GM21576 (cell line): Measurements from ENCODE around the gene NT5E.

Experiments
- ATAC-seq: cut with Tn5 transposase; IDR thresholded peaks from one replicate; pipeline ENCODE4 v1.9.1; 2021; ENCODE audit warnings: mild to moderate bottlenecking, moderate library complexity; ENCODE audit not compliant: unreplicated experiment

The NT5E gene

DNA sequence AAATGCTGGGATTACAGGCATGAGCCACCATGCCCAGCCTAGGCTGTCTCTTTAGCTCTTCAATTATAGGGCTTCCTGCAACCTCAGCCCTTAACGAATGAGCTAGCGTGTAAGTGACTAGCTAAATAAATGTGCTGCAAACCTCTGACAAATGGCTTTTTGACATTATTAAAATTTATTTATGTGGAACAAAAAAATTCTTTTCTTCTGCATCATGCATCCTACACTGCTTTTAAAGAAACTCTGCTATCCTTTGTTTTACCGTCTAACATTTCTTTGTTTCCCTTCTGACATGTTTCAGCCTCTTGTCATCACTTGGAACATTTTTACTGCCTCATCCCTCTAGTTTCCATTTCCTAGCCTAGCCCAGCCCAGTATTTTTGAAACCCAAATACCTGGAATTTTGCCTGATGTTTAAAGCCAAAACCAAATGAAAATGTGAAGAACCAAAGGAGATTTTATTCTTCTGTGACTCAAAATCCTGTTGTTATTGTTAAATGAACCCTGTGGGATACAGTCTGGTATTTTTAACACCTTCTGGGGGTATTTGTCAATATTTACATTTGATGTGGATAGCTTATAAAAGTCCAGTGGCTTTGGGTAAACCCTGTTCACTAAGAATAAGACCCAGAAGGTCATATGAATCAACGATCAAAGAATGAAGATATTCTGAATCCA is 9.5 kb downstream of the NT5E start:
- ATAC-seq, result no peak

DNA sequence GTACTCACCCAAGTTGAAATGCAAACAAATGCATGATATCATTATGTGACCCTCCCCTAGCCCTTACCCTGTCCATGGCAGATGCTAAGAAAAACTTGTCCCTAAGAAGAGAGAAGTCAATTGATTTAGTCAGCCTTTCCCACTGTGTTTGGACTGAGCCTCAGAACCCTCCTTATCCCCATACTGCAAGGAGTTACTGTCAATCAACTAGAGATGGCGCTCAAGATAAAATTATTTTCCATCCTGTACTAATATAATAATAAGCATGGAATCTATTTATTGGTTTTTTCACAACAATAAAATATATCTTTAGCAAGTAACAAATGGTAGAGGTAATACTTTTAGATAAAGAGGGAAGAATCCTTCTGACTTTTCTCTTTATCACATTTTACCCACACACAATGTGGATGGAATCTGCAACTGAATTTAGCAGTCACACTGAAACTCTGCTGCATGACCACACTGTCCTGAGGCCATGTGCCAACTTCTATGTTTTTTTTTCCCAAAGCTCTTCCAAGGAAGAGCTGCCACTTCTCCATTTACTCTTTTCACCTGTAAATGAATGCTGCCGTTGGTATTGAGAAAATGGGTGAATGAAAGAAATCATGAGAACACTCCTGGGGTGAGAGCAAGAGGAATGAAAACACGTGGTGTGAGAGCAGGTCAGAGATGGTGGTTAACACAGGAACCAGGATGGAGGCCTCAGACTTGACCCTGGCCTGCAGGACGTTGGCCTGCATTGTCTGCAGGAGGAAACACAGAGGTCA is 10.5 kb downstream of the NT5E start:
- no peak for ATAC-seq

DNA sequence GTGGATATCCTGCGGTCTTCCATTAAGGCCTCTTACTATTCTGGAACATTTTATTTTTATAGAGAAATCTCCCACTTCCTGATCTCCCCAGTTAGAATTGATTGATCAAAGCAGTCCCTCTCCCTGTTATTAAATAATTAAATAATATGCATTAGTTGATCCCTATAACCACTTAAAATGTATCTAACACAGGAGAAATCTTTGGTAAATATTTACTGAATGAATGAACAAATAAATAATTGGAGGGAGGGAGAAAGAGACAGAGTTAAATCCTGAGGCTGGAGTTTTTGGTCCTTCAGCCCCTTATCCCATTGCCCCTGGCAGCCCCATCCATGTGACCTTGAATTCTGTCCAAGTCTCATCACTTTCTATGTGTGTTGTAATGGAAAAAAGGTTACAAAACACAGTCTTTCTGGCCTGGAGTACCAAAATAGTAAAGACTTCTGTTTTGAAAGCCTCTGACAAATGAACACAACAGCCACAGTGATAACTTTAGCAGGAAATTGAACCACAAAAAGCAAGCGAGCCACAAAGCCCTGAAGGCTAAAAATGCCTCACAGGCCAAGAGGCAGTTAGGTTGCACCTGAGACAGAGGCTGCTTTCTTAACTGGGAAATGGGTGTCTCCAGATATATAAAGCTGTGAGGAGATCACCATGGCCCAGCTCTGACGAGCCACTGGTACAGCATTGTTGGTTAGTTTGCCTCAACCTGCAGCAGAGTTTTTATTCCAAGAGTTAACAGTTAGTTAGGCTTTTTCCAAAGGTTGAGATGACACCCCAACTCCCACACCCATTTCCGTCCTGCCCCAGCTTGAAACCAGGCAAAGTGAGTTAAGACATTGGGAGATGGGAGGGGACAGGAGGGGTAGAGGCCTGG is 11.3 kb downstream of the NT5E start:
- ATAC-seq, result peak; percentile 88

DNA sequence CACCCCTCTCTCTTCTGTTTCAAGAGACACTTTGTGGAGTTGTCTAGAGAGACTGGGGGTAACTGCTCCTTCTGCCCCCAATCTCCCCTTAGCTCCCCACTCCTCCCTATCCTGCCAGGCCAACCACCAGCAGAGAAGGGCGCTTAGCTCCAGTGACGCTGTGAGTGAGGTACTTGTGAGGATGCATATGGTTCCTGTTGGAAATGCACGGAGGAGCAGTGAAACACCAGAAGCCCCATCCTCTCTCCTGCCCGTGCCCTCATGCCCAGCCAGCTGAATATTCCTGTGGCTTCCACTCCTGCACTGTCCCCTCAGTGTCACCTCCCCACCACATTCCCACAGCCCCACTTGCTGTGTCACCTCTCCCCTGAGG is 11.9 kb downstream of the NT5E start:
- ATAC-seq, result no peak

DNA sequence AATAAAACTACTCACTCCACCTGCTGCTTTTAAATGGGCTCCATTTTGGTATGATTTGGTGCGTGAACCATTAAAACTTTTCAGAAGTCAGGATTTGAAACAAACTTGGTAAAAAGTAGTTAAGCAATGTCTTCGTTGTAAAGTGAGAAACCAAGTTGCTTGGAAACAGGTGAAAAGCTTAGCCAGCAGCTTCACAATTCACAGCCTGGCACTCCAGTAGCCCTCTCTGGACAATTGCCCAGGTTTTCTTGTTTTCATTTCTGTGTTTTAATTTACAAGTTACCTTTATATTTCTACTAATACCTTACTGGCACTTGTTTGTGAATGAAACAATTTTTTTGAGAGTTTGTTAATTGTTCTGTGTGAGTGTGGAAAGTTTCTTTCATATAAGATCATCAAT is 12.8 kb downstream of the NT5E start:
- no peak for ATAC-seq

DNA sequence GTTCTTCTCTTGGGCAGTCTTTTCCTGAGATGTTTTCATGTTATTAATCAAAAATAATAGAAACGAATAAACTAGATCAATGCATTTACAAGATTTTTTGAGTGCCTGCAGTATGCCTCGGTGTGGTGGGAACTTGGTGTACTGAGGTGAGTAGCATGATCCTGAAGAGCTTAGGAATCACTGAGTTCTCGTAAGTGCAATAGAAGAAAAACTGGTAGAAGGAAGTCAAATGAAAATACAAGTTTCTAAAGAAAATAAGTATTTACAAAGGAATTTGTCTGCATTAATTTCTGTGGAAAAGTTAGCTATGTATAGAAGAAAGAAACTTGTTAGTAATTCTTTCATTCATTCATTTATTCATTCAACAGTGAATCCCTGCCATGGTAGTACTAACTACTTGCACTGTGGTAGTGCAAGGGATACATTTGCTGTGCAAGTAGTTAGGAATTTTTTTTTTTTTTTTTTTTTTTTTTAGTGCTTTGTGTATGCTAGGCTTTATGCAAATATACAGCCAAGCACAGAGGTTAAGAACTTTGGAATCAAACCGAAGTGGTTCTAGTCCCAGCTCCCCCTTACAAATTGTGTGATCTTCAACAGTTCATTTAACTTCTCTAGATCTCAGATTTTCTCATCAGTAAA is 13.9 kb downstream of the NT5E start:
- ATAC-seq, result no peak

DNA sequence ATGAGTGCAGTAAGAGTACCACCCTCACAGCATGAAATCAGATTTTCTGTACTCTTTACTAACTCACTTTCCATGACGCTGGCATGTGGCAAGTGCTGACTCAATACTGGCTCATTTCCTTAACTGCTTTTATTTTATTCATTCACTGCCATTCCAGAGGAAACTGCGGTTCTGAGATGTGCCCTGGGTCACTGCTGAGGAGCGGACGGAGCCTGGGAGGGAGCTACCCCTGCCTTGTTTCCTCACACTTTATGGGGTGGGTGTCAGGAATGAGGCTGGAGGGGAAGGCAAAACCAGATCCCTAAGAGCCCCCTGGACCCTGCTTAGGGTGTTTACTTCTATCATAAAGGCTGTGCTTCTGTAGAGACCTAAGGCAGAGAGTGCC is 14.4 kb downstream of the NT5E start:
- ATAC-seq, result no peak

DNA sequence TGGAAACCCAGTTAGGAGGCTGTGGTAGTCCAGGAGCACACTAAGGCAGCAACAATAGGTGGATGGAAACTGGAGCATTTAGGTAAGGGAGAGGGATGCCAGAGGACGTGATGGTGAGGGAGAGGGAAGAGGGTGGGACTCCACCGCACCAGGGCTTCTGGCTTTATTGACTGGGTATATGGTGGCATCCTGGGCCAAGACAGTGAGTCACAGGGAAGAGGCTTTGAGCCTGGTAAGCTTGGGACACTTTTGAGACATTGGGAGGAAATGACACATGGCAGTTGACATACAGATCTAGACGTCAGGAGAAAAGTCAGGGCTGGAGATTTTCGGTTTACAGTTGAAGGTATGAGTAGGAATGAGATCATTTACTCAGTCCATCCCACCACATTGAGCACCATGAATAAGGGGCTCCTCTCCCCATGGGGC is 14.9 kb downstream of the NT5E start:
- no peak for ATAC-seq

DNA sequence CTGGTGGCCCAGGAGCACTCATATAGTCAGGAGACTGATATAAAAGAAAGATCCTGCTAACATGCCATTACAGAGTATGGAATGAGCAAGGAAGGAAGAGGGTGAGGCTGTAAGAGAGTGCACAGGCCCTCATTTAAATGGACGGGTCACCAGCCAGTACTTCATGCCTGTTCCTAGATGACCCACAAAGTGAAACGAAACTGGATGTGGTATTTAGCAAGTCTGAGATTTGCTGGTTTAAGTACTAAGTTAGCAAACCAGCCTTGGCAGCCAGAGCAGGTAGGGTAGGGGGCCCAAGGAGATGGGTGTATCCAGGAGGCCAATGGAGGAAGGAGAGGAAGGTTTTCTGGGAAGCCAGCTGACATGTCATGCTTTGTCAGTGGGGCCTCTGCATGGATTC is 15.9 kb downstream of the NT5E start:
- peak; percentile 37 for ATAC-seq

DNA sequence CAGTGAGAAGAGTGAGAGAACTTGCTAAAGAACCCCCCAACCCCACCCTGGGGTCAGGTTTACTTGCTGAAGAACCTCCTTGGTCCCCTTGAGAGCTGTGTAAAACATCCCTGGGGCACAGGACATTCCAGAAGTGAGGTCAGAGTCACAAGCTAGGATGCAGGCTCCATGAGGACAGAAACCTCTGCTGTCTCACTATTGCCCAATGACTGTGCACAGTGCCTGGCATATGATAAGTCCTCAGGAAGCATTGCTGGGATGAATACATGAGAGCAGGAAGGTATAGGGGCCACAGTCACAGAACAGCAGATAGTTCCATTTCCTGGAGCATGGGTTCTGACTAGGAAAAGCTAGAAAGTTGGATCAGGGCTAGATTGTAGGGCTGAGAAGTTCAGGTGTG is 18.4 kb downstream of the NT5E start:
- ATAC-seq, result no peak

DNA sequence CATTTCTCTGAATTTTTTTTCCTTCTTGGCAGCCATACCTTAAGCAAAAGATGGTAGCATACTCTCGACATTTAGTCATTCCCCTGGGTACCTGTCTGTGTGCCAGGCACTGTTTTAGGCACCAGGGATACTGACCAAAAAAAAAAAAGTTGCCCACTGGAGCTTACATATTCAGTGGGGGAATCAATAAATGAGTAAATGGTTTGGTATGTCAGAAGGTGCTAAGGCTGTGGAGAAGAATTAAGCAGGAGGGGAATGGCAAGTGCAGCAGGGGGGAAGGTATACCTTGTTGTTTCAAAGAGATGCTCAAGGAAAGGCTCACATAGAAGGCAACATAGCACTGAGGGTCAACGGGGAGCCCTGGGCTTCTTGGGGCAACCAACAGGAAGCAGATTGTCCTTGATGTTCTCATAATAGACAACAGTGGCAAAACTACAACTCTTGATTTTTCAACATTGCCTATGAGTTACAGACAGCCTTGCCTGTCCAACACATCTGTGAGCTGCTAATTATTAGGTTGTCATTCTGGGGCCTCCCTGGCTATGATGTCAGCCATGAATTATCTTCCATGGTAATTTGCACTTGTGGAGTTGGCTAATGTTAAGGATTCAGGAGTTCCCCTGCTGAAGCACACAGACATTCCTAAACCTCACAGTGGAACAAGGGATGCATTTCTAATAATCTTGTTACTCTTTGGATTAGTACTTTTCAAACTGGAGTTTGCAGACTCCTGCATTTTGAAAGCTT is 19.6 kb downstream of the NT5E start:
- no peak for ATAC-seq

DNA sequence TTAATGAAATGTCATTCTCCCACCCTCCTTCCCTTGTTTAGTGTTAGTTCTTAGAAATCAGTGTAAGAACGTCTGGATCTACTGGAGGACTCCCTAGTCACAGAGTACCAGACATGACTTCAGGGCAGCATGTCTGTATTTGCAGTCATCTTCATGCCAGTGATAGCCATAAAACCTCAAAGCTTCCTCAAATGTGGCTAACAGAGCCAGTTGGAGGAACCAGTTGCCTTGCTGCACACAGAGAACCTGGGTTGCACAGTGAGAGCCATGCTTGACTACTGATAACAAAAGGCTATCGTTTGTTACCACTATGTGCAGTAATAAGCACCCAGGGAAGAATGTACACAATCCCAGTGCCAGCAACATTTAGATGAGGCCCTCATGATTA is 20.1 kb downstream of the NT5E start:
- no peak for ATAC-seq

DNA sequence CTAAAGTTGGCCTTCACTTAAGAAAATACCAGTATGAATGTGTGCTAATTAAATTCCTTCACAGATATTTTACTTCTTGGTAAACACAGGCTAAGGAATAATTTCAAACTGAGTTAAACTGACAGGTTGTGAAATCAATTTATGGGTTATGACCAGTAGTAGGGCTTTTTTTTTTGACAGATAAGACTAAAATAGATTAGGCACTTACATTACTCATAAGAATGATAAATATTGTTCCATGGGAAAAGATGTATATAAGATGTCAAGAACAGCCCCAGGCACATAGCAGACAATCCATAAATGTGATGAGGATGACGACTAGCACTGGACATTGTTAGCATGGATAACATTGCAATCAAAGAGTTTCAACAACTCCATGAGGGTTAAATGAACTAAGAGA is 22.9 kb downstream of the NT5E start:
- ATAC-seq, result no peak

DNA sequence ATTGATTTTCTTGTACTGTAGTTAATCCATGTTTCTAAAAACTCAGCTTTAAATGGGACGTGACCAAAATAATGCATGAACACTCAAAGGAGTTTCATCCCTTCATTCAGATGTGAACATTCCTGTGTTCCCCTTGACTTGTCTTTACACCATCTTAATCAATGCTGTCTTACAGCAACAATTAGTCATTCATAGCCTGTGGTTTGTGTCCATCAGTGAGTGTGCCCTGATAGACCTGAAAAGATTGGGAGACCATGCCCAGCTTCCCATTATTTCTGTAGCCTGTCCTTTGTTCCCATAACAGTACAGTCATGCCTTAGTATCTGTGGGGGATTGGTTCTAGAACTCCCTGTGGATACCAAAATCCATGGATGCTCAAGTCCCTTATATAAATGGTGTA is 23.9 kb downstream of the NT5E start:
- no peak for ATAC-seq

DNA sequence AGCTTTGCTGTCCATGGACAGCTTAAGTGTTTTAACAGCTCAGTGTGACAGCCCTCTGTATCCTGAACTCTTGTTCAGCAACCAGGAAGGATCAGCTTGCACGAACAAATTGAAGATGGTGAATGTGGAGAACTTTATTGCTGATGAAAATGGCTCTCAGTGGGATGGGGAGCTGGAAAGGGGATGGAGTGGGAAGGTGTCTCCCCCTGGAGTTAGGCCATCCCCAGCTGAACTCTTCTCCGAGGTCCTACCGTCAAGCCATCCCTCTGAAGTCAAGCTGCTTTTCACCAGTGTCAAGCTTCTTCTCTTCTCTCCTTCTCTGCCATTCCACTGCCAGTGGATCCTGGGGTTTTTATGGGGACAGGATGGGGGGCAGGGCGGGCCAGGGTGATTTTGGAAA is 26.6 kb downstream of the NT5E start:
- no peak for ATAC-seq

DNA sequence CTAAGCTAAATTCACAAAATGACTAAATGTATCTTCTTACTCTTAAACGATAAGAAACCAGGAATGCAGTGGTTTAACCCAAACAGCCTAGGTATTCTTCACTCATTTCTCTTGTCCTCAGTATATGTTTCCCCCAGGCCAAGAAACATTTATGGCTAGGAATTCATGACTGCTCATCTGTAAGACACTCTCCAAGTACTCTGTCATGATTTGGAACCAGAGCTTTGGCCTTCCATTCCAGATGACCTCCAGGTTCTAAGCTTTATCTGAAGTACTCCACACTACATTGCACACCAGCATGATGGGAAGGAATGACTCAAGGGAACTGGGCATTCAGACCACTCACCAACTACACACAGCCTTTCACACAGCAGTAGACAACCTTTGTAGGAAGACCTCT is 29.3 kb downstream of the NT5E start:
- no peak for ATAC-seq

DNA sequence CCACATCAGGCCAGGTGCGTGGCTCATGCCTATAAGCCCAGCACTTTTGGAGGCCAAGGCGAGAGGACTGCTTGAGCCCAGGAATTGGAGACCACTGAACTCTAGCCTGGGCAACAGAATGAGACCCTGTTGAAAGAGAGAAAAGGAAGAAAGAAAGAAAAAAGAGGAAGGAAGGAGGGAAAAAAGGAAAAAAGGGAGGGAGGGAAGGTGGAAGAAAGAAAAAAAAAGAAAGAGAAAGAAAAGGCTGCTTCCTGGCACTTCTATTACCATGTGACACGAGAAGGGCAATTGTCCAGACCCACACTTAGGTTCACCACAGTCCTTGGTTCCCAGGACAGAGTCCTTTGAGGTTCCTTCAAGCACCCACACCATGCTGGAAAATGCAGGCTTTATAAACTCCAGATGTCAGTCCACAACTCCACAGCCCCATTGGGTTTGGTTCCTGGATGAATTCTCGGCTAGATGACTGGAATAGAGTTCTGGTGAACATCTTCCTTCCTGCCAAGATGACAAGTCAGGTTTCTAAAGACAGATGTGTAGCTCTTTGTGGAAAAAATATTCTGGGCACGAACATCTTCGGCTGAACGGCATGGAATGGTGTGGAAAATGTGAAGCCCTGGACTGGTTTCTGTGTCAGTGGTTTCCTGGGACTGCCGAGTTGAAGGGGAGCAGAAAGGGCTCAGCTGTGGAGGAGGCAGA is 32.5 kb downstream of the NT5E start:
- peak; percentile 4 for ATAC-seq

DNA sequence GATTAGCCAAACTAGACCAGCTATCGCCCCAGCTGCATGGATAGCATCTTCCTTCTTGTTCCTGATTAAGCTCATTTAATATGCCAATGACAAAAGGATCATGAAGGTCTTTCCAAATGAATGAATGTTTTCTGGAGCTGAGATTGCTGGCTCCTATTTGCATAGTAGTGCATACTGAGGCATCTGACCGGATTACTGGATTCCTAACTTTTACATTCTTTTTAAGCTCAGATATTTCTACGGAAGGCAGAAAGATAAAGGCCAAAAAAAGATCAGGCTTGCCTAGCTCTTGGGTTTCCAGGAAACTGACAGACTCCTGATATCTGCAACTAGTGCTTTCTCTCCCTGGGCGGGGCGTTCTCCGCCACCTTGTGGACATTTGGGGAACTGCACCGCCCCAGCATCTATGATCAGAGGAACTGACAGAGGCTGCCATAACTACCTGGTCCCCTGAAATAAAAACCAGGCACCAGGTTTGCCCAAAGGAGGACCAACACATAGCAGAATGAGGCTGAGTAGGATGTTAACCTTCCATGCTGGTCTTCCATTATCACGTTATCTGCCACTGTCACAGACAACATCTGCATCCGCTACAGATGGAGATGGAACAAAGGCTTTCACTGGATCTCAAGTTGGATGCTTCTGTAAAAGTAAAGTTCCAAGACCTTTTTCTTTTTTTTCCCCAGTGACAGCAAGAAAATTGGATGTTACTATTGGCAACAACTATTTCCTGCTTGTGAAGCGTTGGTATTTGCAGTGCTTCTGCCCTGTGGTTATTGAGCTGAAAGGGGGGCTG is 33.2 kb downstream of the NT5E start:
- ATAC-seq, result peak; percentile 91

DNA sequence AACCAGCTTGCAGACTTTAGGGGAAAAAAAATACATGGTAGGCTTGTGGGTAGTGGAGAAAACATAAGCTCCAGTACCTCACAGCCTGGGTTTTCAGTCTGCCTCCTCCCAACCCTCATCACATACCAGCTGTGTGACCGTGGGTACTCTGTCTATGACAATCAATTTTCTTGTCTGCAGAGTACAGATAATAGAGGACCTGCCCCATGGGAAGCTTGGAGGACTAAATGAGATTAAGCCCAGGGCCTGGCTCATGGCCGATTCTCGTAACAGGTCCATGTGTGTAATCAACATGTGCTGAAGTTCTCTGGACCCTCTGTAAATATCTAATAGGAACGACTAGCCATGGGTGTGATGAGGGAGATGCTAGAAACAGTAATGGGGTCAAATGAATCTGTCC is 34.0 kb downstream of the NT5E start:
- ATAC-seq, result no peak
